ENCODE measurements around the gene CDKAL1.
"Not testable (repeated sequence)": the region's sequence is repeated elsewhere in the genome, so short reads cannot be mapped to it uniquely, and the experiment has no call there.

The CDKAL1 gene

DNA sequence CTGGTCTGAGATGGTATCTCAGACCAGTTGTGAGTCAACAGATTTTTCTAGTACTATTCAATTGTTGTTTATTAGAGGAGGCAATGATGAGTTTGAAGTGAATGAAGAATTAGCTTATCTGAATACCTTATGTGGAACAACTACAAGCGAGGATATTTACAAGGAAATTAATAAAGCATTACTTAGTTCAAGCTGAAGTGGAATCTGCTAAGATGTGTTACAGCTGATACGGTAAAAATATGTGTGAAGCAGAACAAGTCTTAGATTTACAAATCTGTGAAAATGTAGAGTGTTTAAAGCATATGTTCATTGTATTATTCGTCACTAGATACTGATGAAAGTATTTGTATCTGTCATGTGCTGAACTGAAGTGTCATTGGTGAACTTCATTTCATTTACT, 272.4 kb downstream of the CDKAL1 start:
- DNase-seq, result no peak

DNA sequence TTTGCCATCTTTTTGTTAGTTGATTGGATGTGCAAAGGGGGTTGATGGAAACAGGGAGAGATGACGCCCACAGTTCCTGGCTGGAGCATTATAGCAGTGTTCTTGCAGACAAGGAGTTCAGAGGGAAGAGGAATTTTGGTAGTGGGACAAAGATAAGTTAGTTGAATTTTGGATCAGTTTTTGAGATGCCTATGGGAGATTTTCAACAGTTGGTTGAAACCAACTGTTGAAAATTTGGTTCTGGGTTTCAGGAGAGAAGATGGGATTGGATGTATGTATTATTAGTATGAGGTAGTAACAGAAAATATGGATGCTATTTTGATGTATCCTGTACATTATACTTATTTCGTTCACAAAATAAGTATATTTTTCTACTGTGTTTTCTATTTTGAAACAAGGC, 274.2 kb downstream of the CDKAL1 start:
- no peak for DNase-seq

GRCh38 chr6:20808924-20809323, 274.7 kb downstream of the CDKAL1 start:
- DNase-seq, result no peak

GRCh38 chr6:20810727-20811108, 276.5 kb downstream of the CDKAL1 start:
- no peak for DNase-seq

DNA sequence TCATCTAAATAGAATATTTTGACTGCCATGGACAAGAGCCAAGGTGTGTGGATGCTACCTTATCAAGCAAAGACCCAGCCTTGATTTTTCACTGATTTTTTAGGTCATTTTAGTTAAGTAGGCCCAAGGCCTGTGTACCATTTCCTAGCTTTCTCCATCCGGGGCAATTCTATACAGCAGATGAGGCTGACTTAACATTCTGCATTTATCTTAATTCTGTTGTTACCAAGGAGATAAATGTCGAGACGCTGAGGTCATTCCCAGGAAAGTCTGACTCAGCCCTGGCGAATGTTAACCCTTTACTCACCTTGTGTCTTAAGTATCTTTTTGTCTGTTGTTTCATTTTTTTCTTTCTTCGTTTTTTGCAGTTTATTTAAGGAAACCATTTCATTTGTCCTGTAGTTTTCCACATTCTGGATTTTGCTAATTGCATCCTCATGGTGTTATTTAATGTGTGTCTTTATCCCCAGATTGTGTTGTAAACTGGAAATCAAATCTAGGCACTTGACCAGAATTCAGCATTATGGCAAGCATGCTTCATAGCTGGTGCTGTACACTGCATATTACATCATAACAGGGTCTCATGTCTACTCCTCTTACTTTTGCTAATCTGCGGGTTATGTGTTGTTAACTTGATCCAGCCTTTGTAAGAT, 277.0 kb downstream of the CDKAL1 start:
- peak in 2 of 3 experiments; percentile 6 to 40 for DNase-seq

- DNase-seq, result no peak
Observed at GRCh38 chr6:20812776-20813175, 278.5 kb downstream of the CDKAL1 start.

- no peak for DNase-seq
Observed at GRCh38 chr6:20814494-20814893, 280.2 kb downstream of the CDKAL1 start.

- DNase-seq, result no peak
Observed at GRCh38 chr6:20816126-20816525, 281.9 kb downstream of the CDKAL1 start.

- DNase-seq, result peak in 1 of 3 experiments; percentile 40
Observed at GRCh38 chr6:20817806-20818320, 283.6 kb downstream of the CDKAL1 start.

DNA sequence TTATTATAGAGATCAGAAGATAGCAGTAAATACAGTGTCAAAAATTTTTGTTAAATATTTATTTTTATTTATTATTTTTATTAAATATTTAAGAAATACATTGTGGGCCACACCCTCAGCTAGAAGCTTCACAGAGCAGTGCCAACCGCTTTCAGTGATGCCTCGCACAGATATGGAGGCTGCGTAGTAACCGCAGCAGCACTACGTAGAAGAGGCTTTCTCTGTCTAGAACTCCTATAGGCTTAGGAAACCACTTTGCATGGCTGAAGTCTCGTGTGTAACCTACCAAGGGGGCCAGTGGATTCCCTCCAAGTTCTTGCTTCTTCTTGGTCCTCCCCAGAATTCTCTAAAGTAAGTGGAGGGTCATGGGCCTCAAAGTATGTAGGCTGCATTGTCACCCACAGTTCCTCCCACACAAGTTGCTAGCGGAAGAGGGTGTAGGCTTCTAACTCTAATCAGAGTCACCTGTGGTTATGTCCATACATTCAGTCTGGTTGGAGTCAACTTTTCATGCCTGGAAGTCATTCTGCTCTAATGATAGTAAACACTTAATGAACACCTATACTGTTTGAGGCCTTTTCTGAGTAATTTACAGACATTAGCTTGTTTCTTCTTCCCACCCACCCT, 285.6 kb downstream of the CDKAL1 start:
- no peak for DNase-seq

- no peak for DNase-seq
Observed at GRCh38 chr6:20826378-20826777, 292.1 kb downstream of the CDKAL1 start.

DNA sequence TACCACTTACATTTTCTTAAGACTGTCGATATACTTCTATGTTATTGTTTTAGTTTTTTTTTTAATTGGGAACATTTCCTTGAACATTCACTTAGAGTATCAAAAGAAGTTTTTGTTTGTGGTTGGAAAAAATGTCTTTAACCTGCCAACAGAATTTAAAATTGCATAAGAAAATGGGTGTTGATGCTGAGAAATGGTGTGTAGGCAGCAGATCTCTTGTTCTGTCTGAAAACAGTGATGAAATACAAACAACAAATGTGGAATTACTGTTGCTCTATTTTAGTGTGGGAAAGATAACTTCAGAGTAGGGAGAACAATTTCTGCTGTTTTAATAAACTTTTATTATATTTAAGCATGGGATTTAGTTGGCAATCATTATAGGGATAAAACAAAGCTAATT, 293.5 kb downstream of the CDKAL1 start:
- no peak for DNase-seq

GRCh38 chr6:20830576-20830975, 296.3 kb downstream of the CDKAL1 start:
- DNase-seq, result no peak

DNA sequence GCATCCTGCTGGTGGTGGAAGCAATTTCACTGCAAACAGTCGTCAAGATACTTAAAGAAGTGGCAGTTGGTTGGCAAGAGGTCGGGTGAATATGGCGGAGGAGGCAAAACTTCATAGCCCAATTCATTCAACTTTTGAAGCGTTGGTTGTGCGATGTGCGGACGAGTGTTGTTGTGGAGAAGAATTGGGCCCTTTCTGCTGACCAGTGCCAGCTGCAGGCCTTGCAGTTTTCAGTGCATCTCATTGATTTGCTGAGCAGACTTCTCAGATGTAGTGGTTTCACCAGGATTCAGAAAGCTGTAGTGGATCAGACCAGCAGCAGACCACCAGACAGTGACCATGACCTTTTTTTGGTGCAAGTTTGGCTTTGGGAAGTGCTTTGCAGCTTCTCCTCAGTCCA, 297.0 kb downstream of the CDKAL1 start:
- not testable (repeated sequence) for DNase-seq

GRCh38 chr6:20833881-20834515, 299.7 kb downstream of the CDKAL1 start:
- DNase-seq, result no peak

- DNase-seq, result no peak
Observed at GRCh38 chr6:20835315-20836010, 301.2 kb downstream of the CDKAL1 start.

GRCh38 chr6:20837189-20837588, 302.9 kb downstream of the CDKAL1 start:
- DNase-seq, result no peak

GRCh38 chr6:20838113-20838512, 303.9 kb downstream of the CDKAL1 start:
- DNase-seq, result no peak

GRCh38 chr6:20839630-20840029, 305.4 kb downstream of the CDKAL1 start:
- no peak for DNase-seq

DNA sequence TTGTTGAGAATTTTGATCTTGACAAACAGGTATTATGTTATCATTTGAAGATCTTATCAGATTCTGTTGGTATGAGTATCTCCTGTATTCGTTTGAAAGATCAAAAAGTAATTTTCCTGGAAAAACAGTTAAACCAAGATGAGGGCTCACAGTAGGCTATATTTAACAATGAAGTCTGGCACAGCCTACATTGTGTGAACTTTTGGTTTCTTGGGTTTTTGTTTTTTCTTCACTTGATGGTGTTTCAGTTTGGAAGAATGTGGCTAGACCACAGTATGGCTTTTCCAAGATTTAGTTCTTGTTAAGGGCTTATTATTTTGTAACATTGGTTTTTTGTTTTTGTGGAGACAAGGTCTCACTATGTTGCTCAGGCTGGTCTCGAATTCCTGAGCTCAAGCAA, 306.4 kb downstream of the CDKAL1 start:
- DNase-seq, result no peak

GRCh38 chr6:20841806-20842205, 307.5 kb downstream of the CDKAL1 start:
- no peak for DNase-seq

- no peak for DNase-seq
Observed at GRCh38 chr6:20845592-20845991, 311.3 kb downstream of the CDKAL1 start.

GRCh38 chr6:20846602-20847028, 312.4 kb downstream of the CDKAL1 start:
- no peak for DNase-seq

DNA sequence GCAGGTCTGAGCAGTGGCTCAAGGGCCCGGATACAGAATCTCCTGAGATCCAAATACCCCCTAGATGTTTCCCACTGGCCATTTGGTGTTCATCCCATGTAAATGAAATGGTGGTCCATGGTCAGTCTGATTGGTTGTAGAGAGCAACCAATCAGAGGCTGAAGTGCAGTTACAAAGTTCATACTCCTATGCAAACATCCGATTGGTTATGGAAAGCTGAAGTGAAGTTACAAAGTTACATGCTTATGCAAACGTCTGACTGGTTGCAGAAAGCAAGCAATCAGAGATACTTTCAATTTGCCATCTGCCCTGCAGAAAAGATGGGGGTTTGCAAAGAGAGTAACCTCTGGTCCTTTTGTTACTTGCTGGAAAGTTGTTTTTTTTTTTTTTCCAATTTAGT, 313.6 kb downstream of the CDKAL1 start:
- no peak for DNase-seq

All from NCI-H1417 (cell line).